NCI-H82 treated with DMSO at 0.1 percent for 48 hours (cell line): Measurements from ENCODE around the gene HLA-A.
"Not testable (repeated sequence)": the region's sequence is repeated elsewhere in the genome, so short reads cannot be mapped to it uniquely, and the experiment has no call there.

Source experiments
- DNase-seq: peaks from one replicate; lab custom pipeline; 2025; ENCODE audit not compliant: unreplicated experiment; lab: John Stamatoyannopoulos, UW

The HLA-A gene

GRCh38 chr6:29942275-29943052 lies at the start of gene HLA-A:
HLA-A (plus strand) TSS chr6:29942532; CDS start chr6:29942554, 22 bp downstream.
- DNase-seq, result peak; percentile 85

DNA sequence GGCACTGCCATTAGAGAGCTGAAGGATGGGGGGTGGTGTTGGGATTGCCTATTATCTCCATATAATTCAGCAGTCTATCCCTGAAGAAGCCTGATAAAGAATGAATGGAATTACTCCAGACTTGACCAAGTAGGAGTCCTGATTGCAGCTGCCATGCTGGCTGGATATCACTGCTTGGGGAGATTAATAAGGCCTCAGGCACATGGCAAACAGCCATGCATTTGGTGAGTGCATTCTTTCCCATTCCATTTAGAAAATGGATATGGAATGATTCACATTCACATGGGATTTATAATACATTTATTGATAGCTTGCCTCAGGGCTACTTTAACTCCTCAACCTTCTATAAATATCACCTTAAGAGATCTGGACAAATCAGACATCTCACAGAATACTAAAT lies 49.6 kb upstream of the HLA-A start:
- DNase-seq, result no peak

- no peak for DNase-seq
Measured at GRCh38 chr6:29899281-29899680, 43.1 kb upstream of the HLA-A start.

GRCh38 chr6:29905286-29905685 lies 37.0 kb upstream of the HLA-A start:
- DNase-seq, result no peak

DNA sequence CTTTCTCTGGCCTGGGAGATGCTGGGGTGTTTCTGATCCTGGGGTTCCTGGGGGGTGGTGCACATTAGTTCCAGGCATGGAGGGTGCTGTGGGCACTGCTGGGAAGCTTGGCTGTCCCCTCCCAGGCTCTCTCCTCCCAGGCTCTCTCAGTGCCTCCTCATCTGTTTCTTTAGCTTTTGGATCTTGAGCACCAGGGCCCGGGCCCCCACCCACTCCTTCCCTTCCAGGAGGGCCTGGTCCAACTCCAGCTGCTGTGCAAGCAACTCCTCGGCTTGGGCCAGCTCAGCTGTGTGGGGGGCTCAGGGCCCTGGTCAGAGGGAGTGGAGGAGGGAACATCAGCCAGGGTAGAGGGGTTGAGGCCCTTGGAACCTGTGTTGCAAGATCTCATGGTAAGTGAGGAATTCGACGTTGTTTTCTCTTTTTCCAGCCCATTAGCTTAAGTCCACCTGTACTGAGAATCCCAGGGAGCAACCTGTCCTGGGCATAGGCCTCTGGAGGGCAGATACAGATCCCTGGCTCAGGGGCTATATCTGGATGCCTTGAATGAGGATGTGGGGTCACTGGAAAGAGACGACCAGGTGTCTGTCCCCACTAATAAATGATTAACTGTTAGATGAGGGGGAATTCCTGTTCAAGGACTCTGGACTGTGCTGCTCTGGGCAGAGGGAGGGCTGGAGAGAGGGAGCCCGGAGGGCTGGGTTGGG lies 34.5 kb upstream of the HLA-A start:
- DNase-seq, result no peak

- no peak for DNase-seq
Measured at GRCh38 chr6:29908341-29908662, 34.0 kb upstream of the HLA-A start.

DNA sequence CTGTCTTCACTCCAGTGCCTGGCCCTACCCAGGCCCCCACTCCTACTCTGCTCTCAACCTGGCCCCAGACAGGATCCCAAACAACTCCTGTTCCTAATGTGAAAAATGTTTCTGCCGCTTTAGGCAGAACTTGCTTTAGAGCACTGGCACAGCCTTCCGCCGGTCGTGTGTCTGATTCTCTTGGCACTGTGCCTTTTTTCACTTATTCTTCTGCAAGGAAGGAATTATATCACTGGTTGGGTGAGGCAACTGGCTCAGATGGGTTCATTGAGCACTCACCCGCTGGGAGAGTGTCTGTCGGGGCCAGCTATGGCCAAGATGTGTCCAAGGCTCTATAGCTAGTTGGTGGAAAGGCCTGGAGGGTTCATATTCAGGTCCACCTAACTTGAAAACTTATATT lies 33.6 kb upstream of the HLA-A start:
- DNase-seq, result no peak

GRCh38 chr6:29909985-29910384 lies 32.3 kb upstream of the HLA-A start:
- no peak for DNase-seq

DNA sequence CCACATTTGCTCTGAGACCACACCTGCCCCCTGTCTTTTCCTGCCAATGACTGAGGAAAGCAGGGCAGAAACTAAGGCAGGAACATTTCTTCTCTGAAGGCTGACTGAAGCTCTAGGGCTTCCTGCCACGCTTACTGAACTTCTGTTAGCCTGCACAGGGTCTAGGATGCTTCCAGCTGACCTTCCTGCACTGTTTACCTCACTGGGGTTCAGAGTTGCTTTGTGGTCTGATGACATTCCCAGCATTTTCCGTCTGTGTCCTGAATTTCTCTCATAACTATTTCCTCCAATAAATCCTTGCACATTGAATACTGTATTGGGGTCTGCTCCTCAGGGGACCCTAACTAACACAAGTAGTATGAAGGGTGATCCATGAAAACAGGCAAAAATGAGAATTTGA lies 29.5 kb upstream of the HLA-A start:
- DNase-seq, result no peak

DNA sequence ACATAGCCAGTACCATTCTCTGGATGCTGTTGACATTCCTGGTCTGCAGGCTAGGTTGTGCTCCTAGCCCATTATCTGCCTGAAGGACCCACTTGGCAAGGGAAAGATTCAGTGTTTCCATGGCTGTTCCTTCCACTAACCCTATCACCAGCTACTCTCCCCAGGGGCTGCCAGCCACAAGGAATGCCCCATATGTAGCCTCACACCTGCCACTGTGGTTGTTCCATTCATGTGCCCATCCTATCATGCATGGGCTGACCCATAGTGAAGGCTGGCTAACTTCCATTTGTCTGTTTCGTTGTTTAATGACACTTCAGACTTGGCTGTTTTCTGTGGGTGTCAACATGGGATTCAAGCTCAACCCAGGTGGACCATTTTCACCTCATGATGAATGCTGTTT lies 25.6 kb upstream of the HLA-A start:
- no peak for DNase-seq

DNA sequence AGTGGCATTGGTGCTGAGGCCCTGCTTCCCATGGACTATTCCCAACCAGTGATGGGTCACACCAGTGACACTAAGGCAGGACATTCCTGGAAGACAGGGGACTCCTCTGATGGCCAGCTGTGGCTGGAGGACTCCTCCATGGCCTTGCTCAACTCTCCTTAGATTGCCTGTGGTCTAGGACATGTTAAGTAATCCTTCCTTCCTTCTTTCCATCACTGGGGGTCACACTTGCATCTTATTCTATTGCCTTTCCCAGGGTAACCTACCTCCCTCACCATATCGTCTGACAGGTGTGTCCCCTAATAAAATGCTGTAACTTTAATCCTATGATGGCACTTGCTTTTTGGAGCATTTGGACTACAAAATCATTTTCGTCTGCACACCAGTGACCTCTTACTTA lies 24.5 kb upstream of the HLA-A start:
- DNase-seq, result no peak

GRCh38 chr6:29919506-29920445 lies 22.6 kb upstream of the HLA-A start:
- no peak for DNase-seq

DNA sequence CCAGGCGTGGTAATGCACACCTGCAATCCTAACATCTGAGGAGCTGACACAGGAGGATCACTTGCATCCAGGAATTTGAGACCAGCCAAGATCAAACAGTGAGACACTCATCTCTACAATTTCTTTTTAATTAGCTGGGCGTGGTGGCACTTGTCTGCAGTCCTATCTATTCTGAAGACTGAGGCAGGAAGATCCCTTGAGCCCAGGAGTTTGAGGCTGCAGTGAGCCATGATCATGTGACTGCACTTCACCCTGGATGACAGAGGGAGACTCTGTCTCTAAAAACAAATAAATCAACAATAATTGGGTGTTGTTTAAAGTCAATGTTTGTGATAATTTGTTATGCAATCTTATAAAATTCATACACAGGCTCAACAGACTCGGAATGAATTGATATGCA lies 18.0 kb upstream of the HLA-A start:
- no peak for DNase-seq

- no peak for DNase-seq
Measured at GRCh38 chr6:29924731-29925130, 17.6 kb upstream of the HLA-A start.

DNA sequence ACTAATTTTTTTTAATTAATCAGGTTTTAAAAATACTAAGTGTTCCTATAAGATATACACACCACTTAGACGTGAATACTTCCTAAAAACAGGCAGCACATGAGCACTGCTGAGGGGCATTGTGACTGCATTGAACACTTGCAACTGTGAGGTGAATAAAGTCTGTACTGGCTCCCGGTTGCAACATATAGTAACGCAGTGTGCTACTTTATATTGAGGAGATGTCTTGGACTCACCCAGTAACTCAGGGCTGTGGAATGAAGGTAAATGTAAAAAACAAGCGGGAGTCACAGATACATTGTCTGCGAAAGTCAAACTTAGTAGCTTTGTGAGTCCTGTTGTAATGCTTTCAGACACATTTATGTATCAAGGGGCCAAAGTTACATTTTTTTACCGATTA lies 17.0 kb upstream of the HLA-A start:
- no peak for DNase-seq

DNA sequence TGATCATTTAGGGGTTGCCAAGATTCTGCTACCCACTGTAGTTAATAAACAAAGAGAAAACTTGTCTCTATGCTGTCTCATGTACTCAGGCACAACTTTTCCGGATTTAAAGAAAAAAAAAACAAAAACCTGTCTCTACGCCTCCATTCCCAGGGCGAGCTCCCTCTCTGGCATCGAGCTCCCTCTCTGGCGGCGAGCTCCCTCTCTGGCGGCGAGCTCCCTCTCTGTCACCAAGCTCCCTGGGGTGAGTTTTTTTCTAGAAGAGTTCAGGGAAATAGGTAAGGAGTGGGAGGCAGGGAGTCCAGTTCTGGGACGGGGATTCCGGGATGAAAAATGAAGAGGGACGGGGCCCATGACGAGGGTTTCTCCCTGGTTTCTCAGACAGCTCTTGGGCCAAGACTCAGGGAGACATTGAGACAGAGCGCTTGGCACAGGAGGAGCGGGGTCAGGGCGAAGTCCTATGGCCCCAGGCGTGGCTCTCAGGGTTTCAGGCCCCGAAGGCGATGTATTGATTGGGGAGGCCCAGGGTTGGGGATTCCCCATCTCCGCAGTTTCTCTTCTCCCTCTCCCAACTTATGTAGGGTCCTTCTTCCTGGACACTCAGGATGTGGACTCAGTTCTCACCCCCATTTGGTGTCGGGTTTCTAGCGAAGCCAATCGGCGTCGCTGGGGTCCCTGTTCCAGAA lies 16.5 kb upstream of the HLA-A start:
- DNase-seq, result no peak

GRCh38 chr6:29926413-29927274 lies 15.7 kb upstream of the HLA-A start:
- DNase-seq, result no peak

GRCh38 chr6:29927275-29927569 lies 15.1 kb upstream of the HLA-A start:
- no peak for DNase-seq

- no peak for DNase-seq
Measured at GRCh38 chr6:29927841-29928388, 14.4 kb upstream of the HLA-A start.

DNA sequence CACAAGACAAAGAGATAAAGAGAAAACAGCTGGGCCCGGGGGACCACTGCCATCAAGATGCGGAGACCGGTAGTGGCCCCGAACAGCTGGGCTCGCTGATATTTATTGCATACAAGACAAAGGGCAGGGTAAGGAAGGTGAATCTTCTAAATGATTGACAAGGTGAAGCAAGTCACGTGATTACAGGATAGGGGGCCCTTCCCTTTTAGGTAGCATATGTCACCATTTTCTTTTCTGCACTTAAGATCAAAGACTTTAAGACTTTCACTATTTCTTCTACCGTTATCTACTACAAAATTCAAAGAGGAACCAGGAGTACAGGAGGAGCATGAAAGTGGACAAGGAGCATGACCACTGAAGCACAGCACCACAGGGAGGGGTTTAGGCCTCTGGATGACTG lies 12.3 kb upstream of the HLA-A start:
- DNase-seq, result not testable (repeated sequence)
